ENCODE data around the gene ALKBH4.
"Not testable (repeated sequence)": the region's sequence is repeated elsewhere in the genome, so short reads cannot be mapped to it uniquely, and the experiment has no call there.

GRCh38 chr7:102498321-102498720 is 33.7 kb upstream of the ALKBH4 start:
- not testable (repeated sequence) for TF ChIP-seq CTCF (conservative IDR thresholded peaks at IDR 0.05); ZFX (IDR thresholded peaks at IDR 0.05)
